GM12874 (cell line): ENCODE measurements around the gene RFX4.

Experiments
- TF ChIP-seq, protein P1 (sequence below): IDR thresholded peaks from 2 replicates; pipeline ENCODE4 v1.5.1; 2011; ENCODE audit warnings: low read depth, mild to moderate bottlenecking, control low read depth, low read length, moderate library complexity; ENCODE audit not compliant: insufficient read depth

The RFX4 gene

DNA sequence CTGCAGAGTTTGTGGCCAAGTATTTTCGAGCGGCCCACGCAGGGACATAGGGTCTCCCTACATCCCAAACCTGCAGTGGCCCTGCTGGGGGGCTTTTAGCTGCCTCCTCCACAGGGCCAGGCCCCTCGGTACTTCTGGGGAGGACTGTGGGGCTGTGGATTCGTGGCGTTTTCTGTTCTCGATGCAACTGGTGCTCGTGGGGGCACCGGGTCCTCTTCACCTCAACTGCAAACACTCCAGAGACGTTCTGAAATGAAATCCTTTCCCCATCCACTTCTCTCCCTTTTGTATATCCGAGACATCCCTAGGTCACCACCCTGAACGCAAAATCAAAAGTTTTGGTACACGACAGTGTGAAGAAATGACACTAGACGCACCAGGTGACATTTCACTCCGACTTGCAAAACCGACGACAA is 2.3 kb downstream of the RFX4 start:
- TF ChIP-seq, protein P1, sequence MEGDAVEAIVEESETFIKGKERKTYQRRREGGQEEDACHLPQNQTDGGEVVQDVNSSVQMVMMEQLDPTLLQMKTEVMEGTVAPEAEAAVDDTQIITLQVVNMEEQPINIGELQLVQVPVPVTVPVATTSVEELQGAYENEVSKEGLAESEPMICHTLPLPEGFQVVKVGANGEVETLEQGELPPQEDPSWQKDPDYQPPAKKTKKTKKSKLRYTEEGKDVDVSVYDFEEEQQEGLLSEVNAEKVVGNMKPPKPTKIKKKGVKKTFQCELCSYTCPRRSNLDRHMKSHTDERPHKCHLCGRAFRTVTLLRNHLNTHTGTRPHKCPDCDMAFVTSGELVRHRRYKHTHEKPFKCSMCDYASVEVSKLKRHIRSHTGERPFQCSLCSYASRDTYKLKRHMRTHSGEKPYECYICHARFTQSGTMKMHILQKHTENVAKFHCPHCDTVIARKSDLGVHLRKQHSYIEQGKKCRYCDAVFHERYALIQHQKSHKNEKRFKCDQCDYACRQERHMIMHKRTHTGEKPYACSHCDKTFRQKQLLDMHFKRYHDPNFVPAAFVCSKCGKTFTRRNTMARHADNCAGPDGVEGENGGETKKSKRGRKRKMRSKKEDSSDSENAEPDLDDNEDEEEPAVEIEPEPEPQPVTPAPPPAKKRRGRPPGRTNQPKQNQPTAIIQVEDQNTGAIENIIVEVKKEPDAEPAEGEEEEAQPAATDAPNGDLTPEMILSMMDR, result no peak

DNA sequence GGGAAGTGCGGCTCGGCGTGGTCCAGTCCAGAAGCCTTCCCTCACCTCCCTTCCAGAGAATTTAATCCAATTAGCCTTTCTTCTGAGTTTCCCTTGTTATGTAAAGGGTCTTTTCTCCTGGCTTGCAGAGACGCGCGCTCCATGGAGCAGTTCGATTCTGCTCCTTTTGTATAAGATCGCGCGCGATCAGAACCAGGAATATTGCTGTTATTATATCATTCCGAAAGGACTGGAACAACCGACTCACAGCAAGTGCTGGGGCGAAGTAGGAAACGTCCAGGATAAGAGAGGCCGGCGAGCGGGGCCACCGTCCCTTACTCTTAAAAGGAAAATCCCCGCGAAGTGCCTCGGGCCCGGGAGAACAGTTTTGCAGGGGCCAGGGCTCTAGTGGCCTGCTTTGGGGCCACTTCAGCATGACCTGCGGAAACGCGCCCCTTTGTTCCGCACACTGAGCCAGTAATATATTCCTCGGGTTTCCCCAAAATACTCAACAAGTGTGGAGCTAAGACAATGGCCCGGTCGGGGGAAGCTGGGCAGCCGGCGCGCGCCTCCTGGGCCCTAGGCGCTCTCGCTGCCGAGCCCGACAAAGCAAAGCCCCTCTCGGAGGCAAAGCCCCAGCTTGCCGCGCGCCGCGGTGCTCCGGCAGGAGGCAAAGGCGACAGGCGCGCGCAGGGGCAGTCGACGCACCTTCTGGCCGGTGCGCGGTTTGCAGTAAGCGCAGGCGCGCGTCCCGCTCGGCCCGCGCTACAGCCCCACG is 2.9 kb downstream of the RFX4 start:
- TF ChIP-seq, protein P1, result no peak

DNA sequence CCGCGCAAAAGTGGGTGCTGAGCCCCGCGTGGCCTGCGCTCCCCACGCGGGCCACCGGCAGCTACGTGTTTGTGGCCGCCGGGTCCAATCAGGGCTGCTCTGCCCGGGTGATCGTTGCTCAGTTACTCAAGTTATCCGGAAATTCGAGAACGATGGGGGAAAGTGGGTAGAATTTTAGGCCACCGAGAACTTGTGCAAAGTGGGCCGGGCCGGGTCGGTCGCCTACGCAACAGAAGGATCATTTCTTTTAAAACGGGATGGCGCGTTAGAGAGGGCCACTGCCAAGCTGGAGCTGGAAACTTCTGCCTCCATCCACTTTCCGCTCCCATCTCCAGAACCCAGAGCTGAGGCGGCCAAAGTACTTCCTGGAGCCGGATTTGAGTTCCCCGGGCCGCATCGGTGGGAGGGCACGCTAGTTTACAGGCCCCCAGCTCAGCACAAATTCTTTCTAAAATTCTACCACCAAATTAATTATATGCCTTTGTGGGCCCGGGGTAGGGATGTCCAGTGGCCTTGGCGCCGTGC is 3.5 kb downstream of the RFX4 start:
- TF ChIP-seq, protein P1, result no peak

DNA sequence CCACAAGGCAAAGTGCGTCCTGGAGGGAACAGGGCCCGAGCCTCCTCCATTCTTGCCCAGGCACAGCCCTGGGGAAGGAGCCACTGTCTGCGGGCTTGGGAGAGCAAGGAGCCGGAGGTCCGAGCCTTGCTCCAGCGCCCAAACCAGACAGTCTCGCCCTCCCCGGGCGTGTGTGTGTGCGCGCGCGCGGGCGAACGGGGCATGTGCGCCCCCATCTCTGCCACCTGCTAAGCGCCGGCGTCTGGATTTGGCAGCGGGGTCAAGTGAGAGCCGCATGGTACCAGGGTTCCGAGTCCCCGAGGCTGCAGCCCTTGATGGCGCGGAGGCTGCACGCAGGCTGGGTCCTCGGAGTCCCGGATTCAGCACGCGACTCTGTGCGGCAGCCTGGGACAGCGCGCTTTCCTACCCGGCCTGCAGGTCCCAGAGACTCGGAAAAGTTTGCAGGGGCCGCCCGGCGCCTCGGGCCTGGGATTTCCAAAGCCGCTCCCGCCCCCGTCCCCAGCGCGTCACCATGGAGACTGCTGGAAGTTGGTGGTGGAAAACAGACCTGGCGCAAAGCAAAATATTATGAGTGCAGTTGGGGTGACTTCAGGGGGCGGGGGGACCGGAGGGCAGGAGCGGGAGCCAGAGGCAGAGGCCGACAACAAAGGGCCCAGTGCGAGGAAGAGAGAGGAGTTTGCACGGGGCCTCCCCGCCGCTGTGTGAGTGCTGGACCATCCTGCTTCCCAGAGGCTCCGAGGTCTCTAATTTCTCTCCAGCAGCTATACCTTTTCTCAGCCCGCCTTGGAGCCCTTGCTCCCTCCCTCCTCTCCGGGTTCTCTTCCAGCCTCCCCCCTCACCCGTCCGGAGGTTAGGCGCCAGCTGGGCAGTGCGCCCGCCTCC is 4.2 kb downstream of the RFX4 start:
- TF ChIP-seq, protein P1, result no peak

DNA sequence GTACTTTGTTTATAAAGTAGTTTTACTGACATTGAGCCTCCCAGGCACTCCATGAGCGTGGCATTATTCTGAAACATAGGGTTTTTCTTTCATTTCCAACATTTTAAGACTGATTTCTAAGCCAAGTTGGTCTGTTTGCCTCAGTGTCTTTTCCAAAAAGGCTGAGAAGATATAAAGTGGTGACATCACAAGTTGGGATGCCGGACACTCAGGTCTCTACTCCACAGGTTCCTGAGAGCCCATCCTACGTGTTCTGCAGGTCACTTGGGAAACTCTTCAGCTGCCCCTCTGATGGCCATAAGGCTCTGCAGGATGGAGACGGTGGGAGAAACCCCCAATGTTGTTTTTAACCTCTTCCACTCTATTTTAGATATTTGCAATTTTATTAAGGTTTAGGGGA is 6.0 kb downstream of the RFX4 start:
- TF ChIP-seq, protein P1, result no peak

DNA sequence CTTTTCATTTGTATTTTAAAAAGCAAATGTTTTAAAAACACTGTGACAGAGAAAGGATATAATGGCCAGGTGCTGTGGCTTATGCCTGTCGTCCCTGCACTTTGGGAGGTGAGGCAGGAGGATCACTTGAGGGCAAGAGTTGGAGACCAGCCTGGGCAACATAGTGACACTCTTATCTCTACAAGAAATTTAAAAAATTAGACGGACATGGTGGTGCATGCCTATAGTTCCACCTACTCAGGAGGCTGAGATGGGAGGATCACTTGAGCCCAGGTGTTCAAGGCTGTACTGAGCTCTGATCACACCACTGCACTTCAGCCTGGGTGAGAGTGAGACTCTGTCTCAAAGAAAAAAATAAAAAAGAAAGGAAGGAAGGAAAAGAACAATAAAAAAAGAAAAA is 7.8 kb downstream of the RFX4 start:
- TF ChIP-seq, protein P1, result no peak

DNA sequence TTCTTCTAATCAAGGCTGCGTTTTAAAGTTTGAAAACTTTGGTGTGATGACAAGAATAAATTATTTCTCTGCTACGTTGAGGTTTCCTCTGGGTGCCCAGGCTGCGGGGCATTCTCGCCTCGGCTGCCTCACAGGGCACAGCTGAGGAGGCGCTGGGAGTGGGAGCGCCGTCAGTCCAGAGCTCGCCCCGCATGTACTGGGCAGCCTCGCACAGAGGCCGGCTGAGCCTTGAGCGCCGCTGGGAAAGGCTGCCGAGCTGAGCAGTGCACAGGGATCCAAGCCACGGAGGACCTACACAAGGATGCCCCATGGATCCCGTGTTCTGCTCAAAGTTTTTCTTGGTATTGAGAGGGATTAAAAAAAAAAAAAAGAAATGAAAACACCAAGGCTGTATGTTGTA is 11.6 kb downstream of the RFX4 start:
- TF ChIP-seq, protein P1, result no peak
